Trophoblast cell (in vitro differentiated cells and primary cell): ENCODE results near the gene TMPRSS11D.

ENCODE experiments used
- DNase-seq, 2 donors: peaks; one replicate each; pipeline ENCODE4 v3.0.0-alpha.2; 2016
- H2AFZ ChIP-seq: 2 replicates; pipeline ENCODE4 v1.6.1; 2013; ENCODE audit warnings: low read length, moderate library complexity, mild to moderate bottlenecking; ENCODE audit not compliant: insufficient read depth, poor library complexity
- H2AK5ac ChIP-seq: 2 replicates; pipeline ENCODE4 v1.6.1; 2013; ENCODE audit warnings: mild to moderate bottlenecking, low read length
- H2BK120ac ChIP-seq: 2 replicates; pipeline ENCODE4 v1.6.1; 2013; ENCODE audit warnings: low read length, mild to moderate bottlenecking, moderate library complexity; ENCODE audit not compliant: insufficient read depth, poor library complexity
- H2BK12ac ChIP-seq: 2 replicates; pipeline ENCODE4 v1.6.1; 2013; ENCODE audit warnings: mild to moderate bottlenecking, low read length, moderate library complexity
- H2BK5ac ChIP-seq: 2 replicates; pipeline ENCODE4 v1.6.1; 2013; ENCODE audit warnings: low read length, low read depth, moderate library complexity, mild to moderate bottlenecking; ENCODE audit not compliant: poor library complexity
- H3K14ac ChIP-seq: 2 replicates; pipeline ENCODE4 v1.6.1; 2013; ENCODE audit warnings: mild to moderate bottlenecking, low read length
- H3K18ac ChIP-seq: 2 replicates; pipeline ENCODE4 v1.6.1; 2013; ENCODE audit warnings: mild to moderate bottlenecking, low read length
- H3K23ac ChIP-seq: 2 replicates; pipeline ENCODE4 v1.6.1; 2013; ENCODE audit warnings: low read length
- H3K27ac ChIP-seq: 2 replicates; pipeline ENCODE4 v1.5.1; 2013; ENCODE audit warnings: low read depth, mild to moderate bottlenecking, inconsistent platforms, low read length, moderate library complexity
- H3K27me3 ChIP-seq: 2 replicates; pipeline ENCODE4 v1.6.1; 2013; ENCODE audit warnings: inconsistent platforms, mild to moderate bottlenecking, low read length, moderate library complexity; ENCODE audit not compliant: insufficient read depth
- H3K36me3 ChIP-seq, 2 experiments: 1 replicate in 1 of 2; 2 replicates in 1 of 2; pipeline ENCODE4 v1.6.1; 2013; ENCODE audit warnings: low read length in 2 of 2, mild to moderate bottlenecking in 2 of 2, moderate library complexity in 1 of 2; ENCODE audit not compliant: insufficient read depth in 2 of 2, control insufficient read depth in 1 of 2
- H3K4ac ChIP-seq: 2 replicates; pipeline ENCODE4 v1.6.1; 2013; ENCODE audit warnings: low read depth, mild to moderate bottlenecking, low read length, moderate library complexity
- H3K4me1 ChIP-seq, 2 experiments: 1 replicate in 1 of 2; 2 replicates in 1 of 2; pipeline ENCODE4 v1.6.1; 2013; ENCODE audit warnings: low read length in 2 of 2, mild to moderate bottlenecking in 2 of 2, moderate library complexity in 1 of 2; ENCODE audit not compliant: insufficient read depth in 2 of 2, control insufficient read depth in 1 of 2
- H3K4me2 ChIP-seq: 2 replicates; pipeline ENCODE4 v1.6.1; 2013; ENCODE audit warnings: inconsistent platforms, mild to moderate bottlenecking, low read length, moderate library complexity
- H3K4me3 ChIP-seq: 2 replicates; pipeline ENCODE4 v1.5.1; 2013; ENCODE audit warnings: mild to moderate bottlenecking, low read depth, low read length, inconsistent platforms
- H3K79me1 ChIP-seq: one replicate; pipeline ENCODE4 v1.6.1; 2013; ENCODE audit warnings: low read length
- H3K79me2 ChIP-seq: 2 replicates; pipeline ENCODE4 v1.6.1; 2013; ENCODE audit warnings: low read length, mild to moderate bottlenecking; ENCODE audit not compliant: control insufficient read depth, insufficient read depth, poor library complexity
- H3K9ac ChIP-seq: 2 replicates; pipeline ENCODE4 v1.6.1; 2013; ENCODE audit warnings: mild to moderate bottlenecking, low read length
- H3K9me3 ChIP-seq: 2 replicates; pipeline ENCODE4 v1.6.1; 2013; ENCODE audit warnings: low read depth, mild to moderate bottlenecking, control low read depth, inconsistent platforms, low read length; ENCODE audit not compliant: insufficient read depth
- H4K12ac ChIP-seq: 2 replicates; pipeline ENCODE4 v1.6.1; 2013; ENCODE audit warnings: low read depth, mild to moderate bottlenecking, low read length, moderate library complexity
- H4K8ac ChIP-seq: 2 replicates; pipeline ENCODE4 v1.6.1; 2013; ENCODE audit warnings: low read depth, mild to moderate bottlenecking, low read length, moderate library complexity
- H4K91ac ChIP-seq: one replicate; pipeline ENCODE4 v1.6.1; 2013; ENCODE audit warnings: low read depth, mild to moderate bottlenecking, low read length, moderate library complexity
- WGBS: extraction: QIAGEN DNeasy Blood & Tissue Kit; methylation state at CpG from one replicate; pipeline ENCODE4 v1.1.7; 2013; ENCODE audit warnings: missing lambda C conversion rate; ENCODE audit not compliant: insufficient read length, insufficient coverage; ENCODE audit errors: extremely low coverage; 5-methylcytosine and 5-hydroxymethylcytosine counted together

Gene TMPRSS11D

DNA sequence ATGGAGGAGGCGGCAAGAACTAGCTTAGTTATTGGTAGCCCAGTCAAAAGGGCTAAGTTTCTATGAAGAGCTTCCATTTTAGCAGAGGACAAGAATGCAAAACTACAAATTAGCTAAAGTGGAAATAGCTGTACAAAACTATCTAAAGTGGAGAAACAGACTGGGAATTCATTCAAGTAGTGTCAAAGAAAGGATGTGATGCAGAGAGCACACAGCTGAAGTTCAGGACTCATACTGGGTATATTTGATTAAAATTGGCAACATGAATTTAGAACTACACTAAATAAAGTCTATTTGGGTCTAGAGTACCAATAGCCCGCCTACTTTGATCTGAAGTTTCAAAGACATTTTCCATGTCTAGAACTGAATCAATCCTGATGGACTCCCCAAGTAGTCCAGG, 96.5 kb downstream of the TMPRSS11D start:
- Histone ChIP-seq H3K23ac (no peak overlapping the region), H4K12ac (no peak overlapping the region), H3K4me1 (no peaks in the 10 kb centered on the region), H3K14ac (no peak overlapping the region), H3K4ac (no peak overlapping the region), H3K79me2 (no peaks in the 10 kb centered on the region), H2BK12ac (no peak overlapping the region), H2AK5ac (no peak overlapping the region), H4K8ac (no peak overlapping the region), H3K4me2 (no peak overlapping the region), H3K36me3 (no peaks in the 10 kb centered on the region), H3K79me1 (no peaks in the 10 kb centered on the region), H3K9me3 (no peaks in the 10 kb centered on the region), H3K4me3 (no peak overlapping the region), H2AFZ (no peak overlapping the region), H2BK120ac (no peak overlapping the region), H3K9ac (no peak overlapping the region), H3K27ac (no peak overlapping the region), H2BK5ac (no peak overlapping the region), H3K18ac (no peak overlapping the region), H4K91ac (no peak overlapping the region), H3K27me3 (no peaks in the 10 kb centered on the region)
- DNase-seq, result no peak
- no CpG with 5 or more reads among the region's 2 CpGs for WGBS

DNA sequence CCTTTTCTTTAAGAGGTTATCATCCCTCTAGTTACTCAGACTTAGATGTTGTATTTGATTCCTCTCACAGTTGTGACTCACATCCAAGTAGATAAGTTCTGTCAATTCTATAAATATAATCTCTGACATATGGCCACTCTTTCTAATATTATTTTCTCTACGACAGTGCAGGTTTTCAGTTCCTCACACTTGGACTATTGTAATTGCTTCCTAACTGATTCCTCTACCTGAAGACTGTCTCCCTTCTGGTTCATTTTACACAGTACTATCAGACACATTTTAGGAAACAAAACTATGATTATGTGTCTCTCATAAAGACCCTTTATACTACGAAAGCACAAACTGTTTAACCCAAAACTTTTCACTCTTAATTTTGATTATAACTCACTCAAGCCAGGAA, 98.3 kb downstream of the TMPRSS11D start:
- H2BK5ac ChIP-seq, result no peak overlapping the region
- H3K14ac ChIP-seq, result no peak overlapping the region
- H3K79me2 ChIP-seq, result no peaks in the 10 kb centered on the region
- no peak overlapping the region for H3K4ac ChIP-seq
- no peak overlapping the region for H2BK120ac ChIP-seq
- H3K9me3 ChIP-seq, result no peaks in the 10 kb centered on the region
- no peak overlapping the region for H2AK5ac ChIP-seq
- no peak for DNase-seq
- no peak overlapping the region for H3K23ac ChIP-seq
- no peaks in the 10 kb centered on the region for H3K79me1 ChIP-seq
- H3K4me2 ChIP-seq, result no peak overlapping the region
- H2AFZ ChIP-seq, result no peak overlapping the region
- no peak overlapping the region for H4K12ac ChIP-seq
- no CpG with 5 or more reads among the region's 2 CpGs for WGBS
- no peak overlapping the region for H3K27ac ChIP-seq
- no peak overlapping the region for H3K4me3 ChIP-seq
- no peaks in the 10 kb centered on the region for H3K36me3 ChIP-seq
- no peak overlapping the region for H3K18ac ChIP-seq
- H4K91ac ChIP-seq, result no peak overlapping the region
- H2BK12ac ChIP-seq, result no peak overlapping the region
- H3K27me3 ChIP-seq, result no peaks in the 10 kb centered on the region
- no peak overlapping the region for H3K9ac ChIP-seq
- no peak overlapping the region for H4K8ac ChIP-seq
- no peaks in the 10 kb centered on the region for H3K4me1 ChIP-seq

DNA sequence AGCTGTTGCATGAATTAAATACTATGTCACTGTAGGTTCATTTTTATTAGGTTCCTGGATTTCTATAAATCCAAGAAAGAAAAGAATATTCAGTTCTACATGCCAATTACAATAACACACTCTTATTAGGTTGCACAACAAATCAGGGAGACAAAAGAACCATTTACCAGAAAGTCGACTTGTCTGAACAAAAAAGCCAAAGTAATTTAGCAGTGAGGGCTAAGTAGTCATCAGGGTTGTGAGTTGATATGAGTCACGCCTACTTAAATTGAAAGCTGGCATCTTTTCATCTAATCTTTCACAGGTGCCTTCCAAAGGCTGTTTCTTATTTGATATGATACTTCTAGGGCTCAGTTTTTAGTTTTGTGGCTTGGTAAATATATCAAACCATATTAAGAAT, 104.2 kb downstream of the TMPRSS11D start:
- H3K36me3 ChIP-seq, result no peaks in the 10 kb centered on the region
- no peak for DNase-seq
- no peak overlapping the region for H4K8ac ChIP-seq
- H3K4ac ChIP-seq, result no peak overlapping the region
- H3K4me3 ChIP-seq, result no peak overlapping the region
- no peak overlapping the region for H4K91ac ChIP-seq
- no peak overlapping the region for H2BK5ac ChIP-seq
- H3K27me3 ChIP-seq, result no peaks in the 10 kb centered on the region
- no peak overlapping the region for H3K4me2 ChIP-seq
- H3K14ac ChIP-seq, result no peak overlapping the region
- no peak overlapping the region for H4K12ac ChIP-seq
- H3K4me1 ChIP-seq, result no peaks in the 10 kb centered on the region
- H3K27ac ChIP-seq, result no peak overlapping the region
- H3K9ac ChIP-seq, result no peak overlapping the region
- H3K23ac ChIP-seq, result no peak overlapping the region
- H3K9me3 ChIP-seq, result no peaks in the 10 kb centered on the region
- no peak overlapping the region for H2AK5ac ChIP-seq
- H3K79me1 ChIP-seq, result no peaks in the 10 kb centered on the region
- H3K79me2 ChIP-seq, result no peaks in the 10 kb centered on the region
- no peak overlapping the region for H2BK120ac ChIP-seq
- WGBS, result no CpG with 5 or more reads among the region's 2 CpGs
- H2AFZ ChIP-seq, result no peak overlapping the region
- no peak overlapping the region for H3K18ac ChIP-seq
- H2BK12ac ChIP-seq, result no peak overlapping the region

DNA sequence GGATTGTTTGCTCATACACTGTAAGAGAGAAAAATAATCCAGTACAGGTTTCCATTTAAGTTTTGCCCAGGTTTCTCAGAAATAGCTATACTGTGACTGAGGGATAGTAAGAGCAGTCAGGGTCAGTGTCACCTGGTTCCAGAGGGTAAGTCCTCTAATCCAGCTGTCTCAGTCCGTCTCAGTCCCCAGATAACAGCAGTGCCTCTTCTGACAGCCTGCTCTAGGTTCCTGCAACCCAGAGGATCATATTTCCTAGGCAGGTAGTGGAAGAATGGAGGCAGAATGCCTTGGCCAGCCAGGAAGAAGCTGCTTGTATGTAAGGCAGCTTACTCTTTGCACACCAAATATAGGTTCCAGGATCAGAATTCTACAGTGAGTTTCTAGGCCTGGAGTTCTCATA, 107.1 kb downstream of the TMPRSS11D start:
- Histone ChIP-seq H3K4ac (no peak overlapping the region), H4K91ac (no peak overlapping the region), H3K23ac (no peak overlapping the region), H2AFZ (no peak overlapping the region), H3K79me2 (no peaks in the 10 kb centered on the region), H3K14ac (no peak overlapping the region), H3K27me3 (no peaks in the 10 kb centered on the region), H4K8ac (no peak overlapping the region), H2BK120ac (no peak overlapping the region), H3K18ac (no peak overlapping the region), H3K4me3 (no peak overlapping the region), H2BK12ac (no peak overlapping the region), H3K4me1 (no peaks in the 10 kb centered on the region), H3K27ac (no peak overlapping the region), H4K12ac (no peak overlapping the region), H3K9ac (no peak overlapping the region), H2BK5ac (no peak overlapping the region), H3K36me3 (no peaks in the 10 kb centered on the region), H3K4me2 (no peak overlapping the region), H2AK5ac (no peak overlapping the region), H3K9me3 (no peaks in the 10 kb centered on the region), H3K79me1 (no peaks in the 10 kb centered on the region)
- WGBS, result no CpG with 5 or more reads among the region's 1 CpG
- no peak for DNase-seq
